Ovary (tissue), 3 donors: ENCODE data around the gene ATG16L2.

Experiments used
- EP300 ChIP-seq: sonication (generic); formaldehyde crosslinking; IDR thresholded peaks from one replicate; pipeline ENCODE4 v1.6.1; 2017; ENCODE audit warnings: antibody characterized with exemption
- POLR2A ChIP-seq: fragments of 450-650 bp; IDR thresholded peaks from one replicate; pipeline ENCODE4 v1.6.1; 2017; ENCODE audit warnings: antibody characterized with exemption, mild to moderate bottlenecking, moderate library complexity
- TF ChIP-seq, protein P1 (sequence below), 3 donors: fragments of 450-650 bp in 2 of 3; fragments of 200-600 bp in 1 of 3; IDR thresholded peaks; one replicate each; pipeline versions ENCODE4 v1.5.1 to v1.8.0; 2016 to 2022; ENCODE audit warnings: antibody characterized with exemption in 3 of 3, mild to moderate bottlenecking in 1 of 3
- donor health status: DM: no; HTN: no; CAD: no.

GRCh38 chr11:72815110-72815618 is 953 bp downstream of the ATG16L2 start:
- TF ChIP-seq, protein P1, sequence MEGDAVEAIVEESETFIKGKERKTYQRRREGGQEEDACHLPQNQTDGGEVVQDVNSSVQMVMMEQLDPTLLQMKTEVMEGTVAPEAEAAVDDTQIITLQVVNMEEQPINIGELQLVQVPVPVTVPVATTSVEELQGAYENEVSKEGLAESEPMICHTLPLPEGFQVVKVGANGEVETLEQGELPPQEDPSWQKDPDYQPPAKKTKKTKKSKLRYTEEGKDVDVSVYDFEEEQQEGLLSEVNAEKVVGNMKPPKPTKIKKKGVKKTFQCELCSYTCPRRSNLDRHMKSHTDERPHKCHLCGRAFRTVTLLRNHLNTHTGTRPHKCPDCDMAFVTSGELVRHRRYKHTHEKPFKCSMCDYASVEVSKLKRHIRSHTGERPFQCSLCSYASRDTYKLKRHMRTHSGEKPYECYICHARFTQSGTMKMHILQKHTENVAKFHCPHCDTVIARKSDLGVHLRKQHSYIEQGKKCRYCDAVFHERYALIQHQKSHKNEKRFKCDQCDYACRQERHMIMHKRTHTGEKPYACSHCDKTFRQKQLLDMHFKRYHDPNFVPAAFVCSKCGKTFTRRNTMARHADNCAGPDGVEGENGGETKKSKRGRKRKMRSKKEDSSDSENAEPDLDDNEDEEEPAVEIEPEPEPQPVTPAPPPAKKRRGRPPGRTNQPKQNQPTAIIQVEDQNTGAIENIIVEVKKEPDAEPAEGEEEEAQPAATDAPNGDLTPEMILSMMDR (IDR thresholded peaks at IDR 0.05) = no peak
- TF ChIP-seq EP300 = no peak
- no peak for TF ChIP-seq POLR2A
